Measurements from ENCODE around the gene NSUN6.
"Not testable (repeated sequence)": the region's sequence is repeated elsewhere in the genome, so short reads cannot be mapped to it uniquely, and the experiment has no call there.

The NSUN6 gene

DNA sequence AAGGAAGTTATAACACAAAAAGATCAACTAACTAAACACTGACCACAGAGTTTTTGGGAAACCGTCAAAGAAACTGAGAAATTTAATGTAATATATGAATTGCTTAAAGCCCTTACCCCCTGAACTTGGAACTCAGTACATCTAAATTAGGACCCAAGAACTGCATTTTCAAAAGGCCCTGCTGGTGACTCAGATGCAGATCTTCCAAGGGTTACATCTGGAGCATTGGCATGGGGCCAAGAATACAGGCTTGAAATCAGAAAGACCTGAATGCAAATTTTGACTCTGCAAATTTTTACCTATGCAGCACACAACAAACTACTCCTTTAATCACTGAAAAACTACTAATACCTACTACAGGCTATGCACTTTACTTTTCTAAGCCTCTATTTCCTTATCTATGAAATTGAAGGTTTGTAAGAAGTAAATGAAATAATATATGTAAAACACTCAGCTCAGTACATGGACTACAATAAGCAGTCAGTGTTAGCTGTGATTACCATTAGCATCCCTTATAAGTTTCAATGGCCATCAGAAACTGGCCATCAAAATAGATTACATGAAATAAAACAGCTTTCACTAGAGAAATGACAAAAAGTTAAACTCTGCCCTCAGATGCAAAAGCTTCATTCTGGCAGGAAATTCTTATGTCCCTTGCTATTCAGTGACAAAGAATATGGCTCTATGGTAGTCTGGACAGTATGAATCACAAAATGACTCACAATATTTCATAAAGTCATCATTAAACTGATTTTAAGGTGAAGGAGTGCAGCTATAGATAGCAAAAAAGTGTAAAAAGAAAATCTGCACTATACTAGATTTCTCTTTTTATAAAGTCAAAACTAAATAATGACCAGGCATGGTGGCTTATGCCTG is 43.6 kb downstream of the NSUN6 start:
- DNase-seq: no peak

DNA sequence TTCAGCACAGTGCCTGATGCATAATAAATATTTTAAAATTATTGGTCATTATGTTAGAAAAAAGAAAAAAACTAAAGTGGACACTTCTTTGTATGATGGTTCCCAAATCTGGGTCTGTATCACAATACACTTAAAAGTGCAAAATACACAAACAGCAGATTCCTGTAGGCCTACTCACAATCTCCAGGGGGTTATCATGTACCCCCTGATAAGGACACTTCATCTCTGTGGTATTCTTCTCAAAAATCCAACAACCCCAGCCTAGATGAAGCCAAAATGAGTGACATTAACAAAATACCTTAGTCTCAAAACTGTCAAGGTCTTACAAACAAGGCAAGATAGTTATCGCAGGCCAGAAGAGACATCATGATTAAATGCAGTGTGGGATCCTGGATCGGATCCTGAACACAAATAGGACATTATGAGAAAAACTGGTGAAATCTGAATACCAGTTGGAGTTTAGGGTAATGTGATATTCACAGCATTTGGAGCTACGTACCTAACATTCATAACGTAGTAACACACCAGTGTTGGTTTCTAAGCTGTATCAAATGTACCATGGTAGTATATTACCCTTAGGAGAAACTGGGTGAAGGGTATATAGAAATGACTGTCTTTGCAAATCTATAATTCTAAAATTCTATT is 45.2 kb downstream of the NSUN6 start:
- no peak for DNase-seq

DNA sequence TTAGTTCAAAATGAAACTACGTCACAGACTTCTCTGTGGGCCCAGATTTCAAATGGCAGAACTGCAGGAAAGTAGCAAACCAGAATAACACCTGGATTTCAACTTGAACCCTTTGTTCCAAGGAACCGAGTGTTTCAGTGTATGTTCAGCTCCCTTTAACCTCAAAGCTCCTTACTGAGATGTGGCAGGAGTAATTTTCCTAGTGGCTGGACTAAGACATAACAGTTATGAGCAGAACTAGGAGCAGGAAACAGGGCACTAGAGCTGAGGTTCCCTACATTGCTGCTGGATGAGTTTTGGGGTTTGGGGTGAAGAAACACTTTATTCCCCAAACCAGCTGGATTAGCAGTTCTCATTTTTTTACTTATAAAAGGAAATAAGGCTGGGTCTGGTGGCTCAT is 50.1 kb downstream of the NSUN6 start:
- no peak for DNase-seq

DNA sequence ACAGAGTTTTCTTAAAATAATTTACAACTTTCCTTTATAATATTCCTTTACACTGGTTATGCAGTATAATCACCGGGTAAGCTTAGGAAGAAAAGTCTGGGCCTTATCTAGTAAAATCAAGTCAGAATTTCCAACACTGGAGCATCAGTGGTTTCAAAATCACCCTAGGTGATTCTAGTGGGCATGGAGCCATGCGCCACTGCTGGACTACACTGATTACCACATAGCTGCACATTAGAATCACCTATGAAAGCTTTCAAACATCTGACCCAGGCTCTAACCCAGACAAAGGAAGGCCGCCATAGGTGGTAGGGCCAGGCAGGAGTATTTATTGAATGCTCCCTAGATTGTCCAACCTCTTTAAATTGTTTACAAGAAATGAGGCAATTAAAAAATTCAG is 52.0 kb downstream of the NSUN6 start:
- DNase-seq: no peak

DNA sequence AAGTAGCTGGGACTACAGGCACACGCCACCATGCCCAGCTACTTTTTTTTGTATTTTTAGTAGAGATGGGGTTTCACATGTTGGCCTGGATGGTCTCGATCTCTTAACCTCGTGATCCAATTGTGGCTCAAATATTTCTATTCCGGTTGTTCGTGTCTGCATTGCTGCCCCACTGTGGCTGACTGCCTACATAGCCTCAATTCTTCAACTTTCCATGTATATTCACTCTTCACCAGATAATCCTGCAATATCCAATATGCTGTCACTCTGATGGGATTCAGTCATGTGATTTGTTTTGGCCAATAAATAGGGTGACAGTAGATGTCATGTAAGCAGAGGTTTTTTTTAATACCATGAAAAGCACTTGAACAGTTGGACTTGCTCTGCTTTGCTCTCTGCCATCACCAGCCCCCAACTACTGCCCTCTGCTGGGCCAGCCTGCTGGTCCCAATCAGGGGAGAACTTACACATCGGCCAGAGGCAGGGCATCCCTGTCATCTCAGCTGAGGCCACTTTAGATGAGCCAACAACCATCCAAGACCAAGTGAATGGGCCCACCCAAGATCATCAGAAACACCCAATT is 56.7 kb downstream of the NSUN6 start:
- DNase-seq: no peak

DNA sequence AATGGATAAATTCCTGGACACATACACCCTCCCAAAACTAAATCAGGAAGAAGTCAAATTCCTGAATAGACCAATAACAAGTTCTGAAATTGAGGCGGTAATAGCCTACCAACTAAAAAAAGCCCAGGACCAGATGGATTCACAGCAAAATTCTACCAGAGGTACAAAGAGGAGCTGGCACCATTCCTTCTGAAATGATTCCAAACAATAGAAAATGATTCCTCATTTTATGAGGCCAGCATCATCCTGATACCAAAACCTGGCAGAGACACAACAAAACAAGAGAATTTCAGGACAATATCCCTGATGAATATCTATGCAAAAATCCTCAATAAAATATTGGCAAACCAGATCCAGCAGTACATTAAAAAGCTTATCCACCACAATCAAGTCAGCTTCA is 60.2 kb downstream of the NSUN6 start:
- DNase-seq: not testable (repeated sequence)

DNA sequence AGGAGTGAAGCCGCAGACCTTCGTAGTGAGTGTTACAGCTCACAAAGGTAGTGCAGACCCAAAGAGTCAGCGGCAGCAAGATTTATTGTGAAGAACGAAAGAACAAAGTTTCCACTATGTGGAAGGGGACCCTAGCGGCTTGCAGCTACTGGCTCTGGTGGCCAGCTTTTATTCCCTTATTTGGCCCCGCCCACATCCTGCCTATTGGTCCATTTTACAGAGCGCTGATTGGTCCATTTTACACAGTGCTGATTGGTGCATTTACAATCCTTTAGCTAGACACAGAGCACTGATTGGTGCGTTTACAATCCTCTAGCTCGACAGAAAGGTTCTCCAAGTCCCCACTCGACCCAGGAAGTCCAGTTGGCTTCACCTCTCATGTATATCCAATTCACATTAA is 64.8 kb downstream of the NSUN6 start:
- DNase-seq: not testable (repeated sequence)

DNA sequence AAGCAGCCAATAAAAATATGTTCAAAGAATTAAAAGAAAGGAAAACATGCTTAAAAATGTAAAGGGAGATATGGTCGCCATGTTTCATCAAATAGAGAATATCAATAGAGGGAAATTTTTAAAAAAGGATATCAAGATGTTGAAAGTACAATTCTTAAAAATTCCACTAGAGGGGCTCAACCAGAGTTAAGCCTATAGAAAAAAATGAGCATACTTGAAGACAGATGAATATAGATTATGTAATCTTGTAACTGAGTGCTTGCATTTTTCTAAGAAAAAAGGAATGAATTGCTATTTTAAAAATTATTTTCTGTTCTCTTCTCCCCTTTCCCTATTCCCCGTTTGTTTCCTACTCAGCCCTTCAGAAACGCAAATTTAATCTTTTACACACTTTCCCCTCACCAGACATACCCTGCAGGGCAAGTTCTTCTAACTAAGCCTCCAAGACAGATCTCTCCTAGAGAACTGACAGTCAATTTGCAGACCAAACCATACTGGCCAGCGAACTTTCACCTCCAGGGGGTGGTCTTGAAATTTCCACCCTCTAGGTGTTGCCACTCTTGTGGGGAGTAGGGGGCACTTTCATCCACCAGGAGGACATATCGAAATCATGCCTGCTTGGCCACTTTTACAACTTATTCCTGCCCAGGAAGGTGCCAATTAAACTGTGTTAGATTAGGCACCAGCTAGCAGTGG is 67.7 kb downstream of the NSUN6 start:
- no peak for DNase-seq

DNA sequence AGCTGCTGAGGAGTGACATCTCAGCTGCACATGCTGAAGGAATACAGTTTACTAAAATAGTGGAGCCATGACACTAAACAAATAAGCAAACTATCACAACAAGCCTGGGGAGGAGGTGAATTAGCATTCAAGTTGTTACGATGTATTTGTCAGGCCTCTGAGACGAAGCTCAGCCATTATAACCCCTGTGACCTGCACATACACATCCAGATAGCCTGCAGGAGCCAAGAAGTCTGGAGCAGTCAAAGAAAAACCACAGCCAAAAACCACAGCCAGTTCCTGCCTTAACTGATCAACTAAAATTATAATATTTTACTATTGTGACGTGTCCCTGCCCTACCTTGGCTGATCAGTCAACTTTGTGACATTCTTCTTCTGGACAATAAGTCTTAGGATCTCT is 68.6 kb downstream of the NSUN6 start:
- DNase-seq: no peak

DNA sequence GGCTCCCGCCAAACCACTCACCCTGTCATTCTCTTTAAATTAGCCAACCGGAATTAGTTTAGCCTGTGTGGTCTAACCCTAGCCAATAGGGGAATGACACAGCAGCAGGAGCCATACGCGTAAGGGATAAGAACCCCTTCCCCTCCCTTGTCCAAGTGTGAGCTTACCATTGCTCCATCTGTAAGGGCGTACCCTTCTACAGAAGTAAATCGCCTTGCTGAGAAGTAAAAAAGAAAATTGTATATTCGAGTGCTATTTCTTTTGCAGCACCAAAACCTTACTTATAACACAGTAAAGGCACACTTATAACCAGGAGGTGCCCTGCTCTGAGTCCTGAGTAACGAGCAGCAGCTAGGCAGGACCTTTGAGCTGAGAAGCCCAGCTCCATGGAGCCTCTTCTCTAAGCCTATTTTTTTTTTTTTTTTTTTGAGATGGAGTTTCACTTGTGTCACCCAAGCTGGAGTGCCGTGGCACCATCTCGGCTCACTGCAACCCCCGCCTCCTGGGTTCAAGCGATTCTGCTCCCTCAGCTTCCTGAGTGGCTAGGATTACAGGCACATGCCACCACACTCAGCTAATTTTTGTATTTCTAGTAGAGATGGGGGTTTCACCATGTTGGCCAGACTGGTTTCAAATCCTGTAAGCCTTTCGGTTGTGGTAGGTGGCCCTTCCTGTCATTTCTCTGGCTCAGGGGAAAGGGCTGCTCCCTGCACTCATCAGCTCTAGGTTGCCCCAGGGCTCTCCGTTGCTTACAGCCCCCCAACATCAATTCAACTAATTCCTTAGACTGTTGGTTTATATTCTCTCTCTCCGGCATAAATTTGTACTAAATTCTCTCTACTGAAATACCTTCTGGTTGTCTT is 73.3 kb downstream of the NSUN6 start:
- no peak for DNase-seq

DNA sequence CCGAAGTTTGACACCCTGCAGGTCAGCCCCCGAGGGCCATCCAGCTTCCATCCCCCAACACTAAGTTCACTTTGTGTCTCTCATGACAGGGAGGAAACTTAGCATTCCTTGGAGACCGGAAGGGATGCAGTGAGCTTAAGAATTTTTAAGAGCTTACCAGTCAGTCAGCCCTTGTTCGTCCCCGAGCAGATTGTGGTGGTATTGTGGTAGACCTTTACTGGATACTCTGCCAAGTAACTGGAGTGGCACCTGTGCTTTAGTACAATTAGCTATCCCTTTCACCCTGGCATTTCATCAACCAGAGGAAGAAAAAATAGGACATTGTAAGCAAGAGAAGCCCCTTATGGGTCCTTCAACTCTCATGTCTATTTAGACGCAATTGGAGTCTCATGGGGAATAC is 74.8 kb downstream of the NSUN6 start:
- no peak for DNase-seq

DNA sequence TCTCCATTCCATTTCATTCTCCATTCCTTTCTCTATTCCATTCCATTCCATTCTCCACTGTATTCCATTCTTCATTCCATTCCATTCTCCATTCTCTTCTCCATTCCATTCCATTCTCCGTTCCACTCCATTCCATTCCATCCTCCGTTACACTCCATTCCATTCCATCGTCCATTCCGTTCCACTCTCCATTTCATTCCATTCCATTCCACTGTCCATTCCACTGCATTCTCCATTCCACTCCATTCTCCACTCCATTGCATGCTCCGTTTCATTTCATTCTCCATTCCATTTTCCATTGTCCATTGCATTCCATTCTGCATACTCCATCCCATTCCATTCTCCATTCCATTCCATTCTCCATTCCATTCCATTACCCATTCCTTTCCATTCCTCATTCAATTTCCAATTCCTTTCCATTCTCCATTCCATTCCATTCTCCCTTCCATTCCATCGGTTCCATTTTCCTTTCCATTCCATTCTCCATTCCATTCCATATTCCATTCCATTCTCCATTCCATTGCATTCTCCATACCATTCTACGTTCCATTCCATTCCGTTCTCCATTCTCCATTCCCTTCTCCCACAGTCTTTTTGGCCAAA is 78.3 kb downstream of the NSUN6 start:
- DNase-seq: no peak

DNA sequence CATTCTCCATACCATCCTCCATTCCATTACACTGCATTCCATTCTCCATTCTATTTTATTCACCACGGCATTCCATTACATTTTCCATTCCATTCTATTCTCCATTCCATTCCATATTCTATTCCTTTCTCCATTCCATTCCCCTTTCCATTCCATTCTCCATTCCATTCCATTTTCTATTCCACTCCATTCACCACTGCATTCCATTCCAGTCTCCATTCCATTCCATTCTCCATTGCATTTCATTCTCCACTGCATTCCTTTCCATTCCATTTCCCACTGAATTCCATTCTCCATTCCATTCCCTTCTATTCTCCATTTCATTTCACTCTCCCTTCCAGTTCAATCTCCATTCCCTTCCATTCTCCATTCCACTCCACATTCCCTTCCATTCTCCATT is 79.6 kb downstream of the NSUN6 start:
- DNase-seq: no peak

DNA sequence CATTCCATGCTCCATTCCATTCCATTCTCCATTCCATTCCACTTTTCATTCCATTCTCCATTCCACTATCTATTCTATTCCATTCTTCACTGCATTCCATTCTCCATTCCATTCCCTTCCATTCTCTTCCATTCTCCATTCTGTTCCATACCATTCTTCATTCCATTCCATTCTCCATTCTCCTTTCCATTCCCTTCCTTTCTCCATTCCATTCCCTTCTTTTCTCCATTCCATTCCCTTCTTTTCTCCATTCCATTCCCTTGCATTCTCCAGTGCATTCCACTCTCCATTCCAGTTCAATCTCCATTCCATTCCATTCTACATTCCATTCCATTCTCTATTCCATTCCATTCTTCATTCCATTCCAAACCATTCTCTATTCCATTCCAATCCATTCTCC is 80.3 kb downstream of the NSUN6 start:
- DNase-seq: no peak

DNA sequence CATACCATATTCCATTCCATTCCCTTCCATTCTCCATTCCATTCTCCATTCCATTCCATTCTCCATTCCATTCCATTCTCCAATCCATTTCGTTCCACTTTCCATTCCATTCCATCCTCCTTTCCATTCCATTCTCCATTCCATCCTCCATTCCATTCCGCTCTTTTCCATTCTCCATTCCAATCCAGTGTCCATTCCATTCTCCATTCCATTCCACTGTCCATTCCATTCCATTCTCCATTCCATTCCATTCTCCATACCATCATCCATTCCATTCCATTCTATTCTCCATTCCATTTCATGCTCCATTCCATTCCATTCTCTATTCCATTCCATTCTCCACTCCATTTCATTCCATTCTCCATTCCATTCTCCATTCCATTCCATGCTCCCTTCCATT is 81.0 kb downstream of the NSUN6 start:
- DNase-seq: not testable (repeated sequence)

DNA sequence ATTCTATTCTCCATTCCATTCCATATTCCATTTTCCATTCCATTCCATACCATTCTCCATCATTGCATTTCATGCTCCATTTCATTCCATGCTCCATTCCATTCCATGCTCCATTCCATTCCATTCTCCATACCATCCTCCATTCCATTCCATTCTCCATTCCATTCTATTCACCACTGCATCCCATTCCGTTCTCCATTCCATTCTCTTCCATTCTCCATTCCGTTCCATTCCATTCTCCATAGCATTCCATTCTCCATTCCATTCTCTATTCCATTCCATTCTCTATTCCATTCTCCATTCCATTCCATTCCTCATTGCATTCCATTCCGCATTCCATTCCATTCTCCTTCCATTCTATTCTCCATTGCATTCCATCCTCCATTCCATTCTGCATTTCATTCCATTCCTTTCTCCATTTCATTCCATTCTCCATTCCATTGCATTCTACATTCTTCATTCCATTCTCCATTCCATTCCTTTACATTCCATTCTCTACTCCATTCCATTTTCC is 84.0 kb downstream of the NSUN6 start:
- no peak for DNase-seq

DNA sequence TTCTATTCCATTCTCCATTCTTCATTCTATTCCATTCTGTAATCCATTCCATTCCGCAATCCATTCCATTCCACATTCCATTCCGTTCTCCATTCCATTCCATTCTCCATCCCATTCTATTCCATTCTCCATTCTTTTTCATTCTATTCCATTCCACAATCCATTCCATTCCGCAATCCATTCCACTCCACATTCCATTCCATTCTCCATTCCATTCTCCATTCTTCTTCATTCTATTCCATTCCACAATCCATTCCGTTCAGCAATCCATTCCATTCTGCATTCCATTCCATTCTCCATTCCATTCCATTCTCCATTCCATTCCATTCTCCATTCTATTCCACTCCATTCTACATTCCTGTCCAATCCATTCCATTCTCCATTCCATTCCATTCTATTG is 85.2 kb downstream of the NSUN6 start:
- no peak for DNase-seq

DNA sequence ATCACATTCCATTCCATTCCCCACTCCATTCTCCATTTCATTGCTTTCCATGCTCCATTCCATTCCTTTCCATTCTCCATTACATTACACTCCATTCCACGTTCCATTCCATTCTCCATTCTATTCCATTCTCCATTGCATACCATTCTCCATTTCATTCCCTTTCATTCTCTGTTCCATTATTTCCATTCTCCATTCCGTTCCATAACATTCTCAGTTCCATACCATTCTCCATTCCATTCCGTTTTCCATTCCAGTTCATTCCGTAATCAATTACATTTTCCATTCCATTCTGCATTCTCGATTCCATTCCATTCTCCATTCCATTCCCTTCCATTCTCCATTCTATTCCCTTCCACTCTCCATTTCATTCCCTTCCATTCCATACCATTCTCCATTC is 86.4 kb downstream of the NSUN6 start:
- DNase-seq: no peak

DNA sequence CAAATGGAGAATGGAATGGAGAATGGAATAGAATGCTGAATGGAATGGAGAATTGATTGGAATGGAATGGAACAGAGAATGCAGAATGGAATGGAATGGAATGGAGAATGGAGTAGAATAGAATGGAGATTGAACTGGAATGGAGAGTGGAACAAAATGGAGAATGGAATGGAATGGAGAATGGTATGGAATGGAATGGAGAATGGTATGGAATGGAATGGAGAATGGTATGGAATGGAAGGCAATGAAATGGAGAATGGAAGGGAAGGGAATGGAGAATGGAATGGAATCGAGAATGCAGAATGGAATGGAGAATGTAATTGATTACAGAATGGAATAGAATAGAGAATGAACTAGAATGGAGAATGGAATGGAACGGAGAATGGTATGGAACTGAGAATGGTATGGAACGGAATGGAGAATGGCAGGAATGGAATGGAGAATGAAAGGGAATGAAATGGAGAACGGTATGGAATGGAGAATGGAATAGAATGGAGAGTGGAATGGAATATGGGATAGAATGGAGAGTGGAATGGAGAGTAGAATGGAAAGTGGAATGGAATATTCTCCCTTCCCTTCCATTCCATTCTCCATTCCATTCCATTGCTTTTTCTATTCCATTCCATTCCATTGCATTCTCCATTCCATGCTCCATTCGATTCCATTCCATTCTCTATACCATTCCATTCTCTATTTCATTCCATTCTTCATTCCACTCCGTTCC is 88.2 kb downstream of the NSUN6 start:
- DNase-seq: no peak

DNA sequence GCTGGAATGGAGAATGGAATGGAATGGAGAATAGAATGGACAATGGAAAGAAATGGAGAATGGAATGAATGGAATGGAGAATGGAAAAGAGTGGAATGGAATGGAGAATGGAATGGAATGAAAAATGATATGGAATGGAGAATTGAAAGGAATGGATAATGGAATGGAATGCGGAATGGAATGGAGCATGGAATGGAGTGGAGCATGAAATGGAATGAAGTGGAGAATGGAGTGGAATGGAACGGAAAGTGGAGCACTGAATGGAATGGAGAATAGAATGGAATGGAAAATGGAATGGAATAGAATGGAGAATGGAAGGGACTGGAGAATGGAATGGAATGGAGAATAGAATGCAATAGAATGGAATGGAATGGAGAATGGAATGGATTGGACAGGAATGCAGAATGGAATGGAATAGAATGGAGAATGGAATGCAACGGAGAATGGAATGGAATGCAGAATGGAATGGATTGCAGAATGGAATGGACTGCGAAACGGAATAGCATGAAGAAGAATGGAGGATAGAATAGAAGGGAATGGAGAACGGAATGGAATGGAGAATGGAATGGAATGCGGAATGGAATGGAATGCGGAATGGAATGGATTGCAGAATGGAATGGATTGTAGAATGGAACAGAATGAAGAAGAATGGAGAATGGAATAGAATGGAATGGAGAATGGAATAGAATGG is 89.4 kb downstream of the NSUN6 start:
- no peak for DNase-seq

DNA sequence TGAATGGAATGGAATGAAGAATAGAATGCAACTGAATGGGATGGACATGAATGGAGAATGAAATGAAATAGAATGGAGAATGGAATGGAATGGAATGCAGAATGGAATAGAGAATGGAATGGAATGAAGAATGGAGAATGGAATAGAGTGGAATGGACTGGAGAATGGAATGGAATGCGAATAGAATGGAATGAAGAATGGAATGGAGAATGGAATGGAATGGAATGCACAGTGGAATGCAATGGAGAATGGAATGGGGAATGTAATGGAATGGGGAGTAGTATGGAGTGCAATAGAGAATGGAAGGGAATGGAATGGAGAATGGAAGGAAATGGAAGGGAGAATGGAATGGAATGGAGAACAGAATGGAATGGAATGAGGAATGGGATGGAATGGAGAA is 93.4 kb downstream of the NSUN6 start:
- no peak for DNase-seq

All from activated naive CD4-positive, alpha-beta T cell treated with Interleukin-2 at 50 U/mL for 16 hours (primary cell).